ENCODE data around the gene HS6ST1.

- no peak for TF ChIP-seq CTCF (IDR thresholded peaks at IDR 0.05)
- TF ChIP-seq POLR2A (IDR thresholded peaks at IDR 0.05): no peak
These were observed 84.1 kb downstream of the HS6ST1 start for GRCh38 chr2:128234613-128235012.

Data from right lobe of liver (tissue), 4 donors.